H1 (cell line): Measurements from ENCODE around the gene MRPL19. TPM values are rescaled to one million over a fixed set of nuclear protein-coding genes. Genes with fewer than 3 reads are reported as not detected.

Experiments
- CTCF ChIA-PET: fragments of 300-600 bp; sonication (Branson Sonifier 250); formaldehyde crosslinking; loops from one replicate; lab custom pipeline; 2021; ENCODE audit not compliant: partially characterized antibody; lab: Charles Lee
- POLR2A ChIA-PET: fragments of 300-600 bp; sonication (Branson Sonifier 250); formaldehyde crosslinking; loops from one replicate; lab custom pipeline; 2021; ENCODE audit warnings: inconsistent platforms; ENCODE audit not compliant: partially characterized antibody; lab: Charles Lee
- DNase-seq, 2 experiments: peaks; one replicate each; pipeline versions ENCODE4 v3.0.0 to v3.0.0-alpha.2; 2010 to 2022; ENCODE audit warnings: low spot score in 2 of 2, low read depth in 1 of 2, mixed read lengths in 1 of 2
- FAIRE-seq: peaks from 2 replicates; lab custom pipeline; 2011; peaks lifted over from hg19 to GRCh38; lab: Jason Lieb, UNC
- H2AFZ ChIP-seq: 2 replicates; pipeline ENCODE4 v1.8.1; 2012; ENCODE audit warnings: low read length, inconsistent platforms
- H2AK5ac ChIP-seq: 2 replicates; pipeline ENCODE4 v1.6.1; 2013; ENCODE audit warnings: low read depth, low read length
- H2BK120ac ChIP-seq: replicated peaks from 2 replicates; pipeline ENCODE3; 2013; ENCODE audit warnings: low read depth, low read length, inconsistent platforms
- H2BK12ac ChIP-seq: 2 replicates; pipeline ENCODE4 v1.6.1; 2013; ENCODE audit warnings: low read depth, low read length
- H2BK15ac ChIP-seq: 2 replicates; pipeline ENCODE4 v1.6.1; 2013; ENCODE audit warnings: low read length
- H2BK20ac ChIP-seq: 2 replicates; pipeline ENCODE4 v1.6.1; 2013; ENCODE audit warnings: low read length
- H2BK5ac ChIP-seq: 2 replicates; pipeline ENCODE4 v1.6.1; 2013; ENCODE audit warnings: low read depth, low read length
- H3K14ac ChIP-seq: 2 replicates; pipeline ENCODE4 v1.6.1; 2013; ENCODE audit warnings: inconsistent platforms; ENCODE audit not compliant: insufficient read length
- H3K18ac ChIP-seq: 2 replicates; pipeline ENCODE4 v1.6.1; 2013; ENCODE audit warnings: low read length; ENCODE audit errors: extremely low read depth
- H3K23ac ChIP-seq: 2 replicates; pipeline ENCODE4 v1.6.1; 2013; ENCODE audit warnings: inconsistent platforms; ENCODE audit not compliant: insufficient read length
- H3K23me2 ChIP-seq: 2 replicates; pipeline ENCODE4 v1.6.1; 2013; ENCODE audit warnings: low read depth, low read length
- H3K27ac ChIP-seq: 2 replicates; pipeline ENCODE4 v1.6.1; 2011; ENCODE audit warnings: low read depth, low read length, inconsistent platforms
- H3K27me3 ChIP-seq, 4 experiments: replicated peaks in 1 of 4; 1 replicate in 1 of 4; 2 replicates in 3 of 4; pipeline versions ENCODE4 v1.6.1 to v1.8.1; 2011 to 2013; ENCODE audit warnings: low read length in 3 of 4, mild to moderate bottlenecking in 3 of 4, inconsistent platforms in 2 of 4, mixed read lengths in 2 of 4, moderate library complexity in 1 of 4; ENCODE audit not compliant: control insufficient read depth in 3 of 4, insufficient read depth in 3 of 4; ENCODE audit errors: extremely low read depth in 1 of 4
- H3K36me3 ChIP-seq, 4 experiments: 2 replicates each; pipeline versions ENCODE4 v1.6.1 to v1.8.1; 2011 to 2013; ENCODE audit warnings: mild to moderate bottlenecking in 4 of 4, low read length in 3 of 4, moderate library complexity in 2 of 4, control low read depth in 1 of 4, inconsistent platforms in 1 of 4; ENCODE audit not compliant: insufficient read depth in 4 of 4, control insufficient read depth in 2 of 4
- H3K4ac ChIP-seq: replicated peaks from 2 replicates; pipeline ENCODE3; 2013; ENCODE audit warnings: low read length, low read depth, mixed read lengths, inconsistent platforms; ENCODE audit not compliant: insufficient read length
- H3K4me1 ChIP-seq, 4 experiments: replicated peaks in 1 of 4; 1 replicate in 1 of 4; 2 replicates in 3 of 4; pipeline versions ENCODE4 v1.6.1 to v1.8.1; 2011 to 2013; ENCODE audit warnings: low read length in 3 of 4, inconsistent platforms in 2 of 4, mixed read lengths in 1 of 4; ENCODE audit not compliant: insufficient read depth in 4 of 4, control insufficient read depth in 3 of 4
- H3K4me2 ChIP-seq, 2 experiments: 2 replicates each; pipeline versions ENCODE4 v1.6.1 to v1.8.1; 2011 to 2013; ENCODE audit warnings: low read depth in 2 of 2, low read length in 2 of 2, control low read depth in 1 of 2, inconsistent platforms in 1 of 2, mild to moderate bottlenecking in 1 of 2; ENCODE audit not compliant: insufficient read depth in 1 of 2
- H3K4me3 ChIP-seq, 4 experiments: fragments of 200-600, 300-600 bp in 1 of 4; sonication (generic), shearing (Covaris generic), sonication (Bioruptor Twin) in 1 of 4; 2 replicates each; pipeline versions ENCODE4 v1.5.1 to v1.8.1; 2011 to 2016; ENCODE audit warnings: low read length in 4 of 4, low read depth in 3 of 4, control low read depth in 2 of 4, inconsistent platforms in 2 of 4, mild to moderate bottlenecking in 2 of 4, mixed read lengths in 1 of 4, moderate library complexity in 1 of 4; ENCODE audit not compliant: insufficient read depth in 2 of 4; ENCODE audit errors: extremely low read depth in 1 of 4
- H3K56ac ChIP-seq: replicated peaks from 2 replicates; pipeline ENCODE3; 2013; ENCODE audit warnings: low read depth, mild to moderate bottlenecking, mixed read lengths, low read length, inconsistent platforms; ENCODE audit not compliant: insufficient read length
- H3K79me1 ChIP-seq: 2 replicates; pipeline ENCODE4 v1.6.1; 2013; ENCODE audit warnings: low read depth, low read length, control low read depth
- H3K79me2 ChIP-seq, 2 experiments: 2 replicates each; pipeline versions ENCODE4 v1.6.1 to v1.8.1; 2012 to 2013; ENCODE audit warnings: low read length in 2 of 2, mild to moderate bottlenecking in 2 of 2, inconsistent platforms in 1 of 2; ENCODE audit not compliant: insufficient read depth in 2 of 2, control insufficient read depth in 1 of 2
- H3K9ac ChIP-seq, 4 experiments: replicated peaks in 1 of 4; 1 replicate in 1 of 4; 2 replicates in 3 of 4; pipeline versions ENCODE4 v1.6.1 to v1.8.1; 2011 to 2013; ENCODE audit warnings: low read depth in 3 of 4, low read length in 3 of 4, control low read depth in 2 of 4, mild to moderate bottlenecking in 2 of 4, moderate library complexity in 2 of 4, inconsistent platforms in 1 of 4; ENCODE audit errors: extremely low read depth in 1 of 4
- H3K9me3 ChIP-seq, 2 experiments: 2 replicates each; pipeline versions ENCODE4 v1.6.1 to v1.8.1; 2012 to 2013; ENCODE audit warnings: mild to moderate bottlenecking in 2 of 2, moderate library complexity in 2 of 2, control low read depth in 1 of 2, inconsistent platforms in 1 of 2, low read depth in 1 of 2, low read length in 1 of 2, mixed read lengths in 1 of 2; ENCODE audit not compliant: insufficient read depth in 2 of 2
- H4K20me1 ChIP-seq, 2 experiments: replicated peaks in 1 of 2; 2 replicates each; pipeline versions ENCODE3 to v1.8.1; 2011 to 2013; ENCODE audit warnings: inconsistent platforms in 2 of 2, low read length in 2 of 2, mild to moderate bottlenecking in 1 of 2; ENCODE audit not compliant: insufficient read depth in 2 of 2, control insufficient read depth in 1 of 2
- H4K5ac ChIP-seq: 2 replicates; pipeline ENCODE4 v1.6.1; 2013; ENCODE audit warnings: low read length, low read depth, mixed read lengths, inconsistent platforms; ENCODE audit not compliant: insufficient read length
- H4K8ac ChIP-seq: 2 replicates; pipeline ENCODE4 v1.8.0; 2013; ENCODE audit warnings: mild to moderate bottlenecking, moderate library complexity, low read length, inconsistent platforms; ENCODE audit not compliant: insufficient read depth; ENCODE audit errors: extremely low read depth
- H4K91ac ChIP-seq: replicated peaks from 2 replicates; pipeline ENCODE3; 2013; ENCODE audit warnings: low read length, mixed read lengths, inconsistent platforms; ENCODE audit not compliant: insufficient read length
- GTF2F1 ChIP-seq: IDR thresholded peaks from 2 replicates; pipeline ENCODE4 v1.6.1; 2012; ENCODE audit warnings: low read depth, low read length, improper control_type of control experiment, borderline replicate concordance
- WGBS, 2 experiments: shearing (Covaris generic) in 1 of 2; methylation state at CpG; one replicate each; pipeline versions ENCODE4 v1.1.6 to v1.1.7; 2013 to 2015; ENCODE audit warnings: low lambda C conversion rate in 2 of 2, mixed read lengths in 2 of 2, inconsistent platforms in 1 of 2, low coverage in 1 of 2, missing lambda C conversion rate in 1 of 2; ENCODE audit not compliant: insufficient replicate concordance in 2 of 2, insufficient coverage in 1 of 2, insufficient read length in 1 of 2; ENCODE audit errors: extremely low coverage in 1 of 2, missing lambda C conversion rate in 1 of 2; 5-methylcytosine and 5-hydroxymethylcytosine counted together
- polyA plus RNA-seq, 7 experiments: library from polyadenylated mRNA; depleted of rRNA in 3 of 7; stranded (reverse) in 5 of 7; unstranded in 2 of 7; fragments of >200 nt in 5 of 7; fragments of 200-250 nt in 2 of 7; gene quantifications; 1 replicate in 5 of 7; 2 replicates in 1 of 7; 4 replicates in 1 of 7; pipeline versions ENCODE4 v1.2.1 to v1.2.3, GENCODE V29; 2011 to 2013; ENCODE audit warnings: missing spikeins in 2 of 7, mixed read lengths in 2 of 7
- total RNA-seq: library from RNA; stranded (reverse); fragmentation: NEBNext Ultra II Directional; extraction: Animal tissue kit (Norgen Biotek cat#: 25700); gene quantifications from 2 replicates; pipeline ENCODE4 v1.2.1, GENCODE V29; 2021

Gene MRPL19
- total and polyA plus RNA-seq, 2 of the 8 experiments (the other 6 are each of a cell fraction or from before 2014, with no cell fraction given): 18.1 to 75.2 TPM

GRCh38 chr2:75632813-75633212 is 13.8 kb upstream of the MRPL19 start:
- Histone ChIP-seq H2BK5ac (no peak overlapping the region), H3K4ac (no peak overlapping the region), H3K79me1 (no peaks in the 10 kb centered on the region), H4K5ac (no peak overlapping the region), H3K14ac (no peak overlapping the region), H4K20me1 (no peaks in the 10 kb centered on the region), H3K27me3 (peaks cover 0 to 2% (median 0%) of the 10 kb centered on the region in 4 experiments; a peak in 1 of 7 replicates), H2BK15ac (no peak overlapping the region), H3K4me3 (no peak overlapping the region), H3K4me1 (no peaks in the 10 kb centered on the region; a peak in 1 of 7 replicates), H2AK5ac (no peak overlapping the region), H4K91ac (no peak overlapping the region), H3K36me3 (no peaks in the 10 kb centered on the region), H2BK12ac (no peak overlapping the region), H3K23ac (no peak overlapping the region), H2BK120ac (no peak overlapping the region), H2BK20ac (no peak overlapping the region), H3K27ac (no peak overlapping the region), H4K8ac (no peak overlapping the region), H3K9me3 (0 out of 4 replicates have a peak, but pooled peaks cover 0 to 2% of the 10 kb centered on the region in 2 experiments), H2AFZ (no peak overlapping the region), H3K79me2 (no peaks in the 10 kb centered on the region), H3K18ac (no peak overlapping the region), H3K4me2 (no peak overlapping the region), H3K23me2 (no peaks in the 10 kb centered on the region), H3K56ac (no peak overlapping the region), H3K9ac (no peak overlapping the region)
- FAIRE-seq: no peak
- POLR2A ChIA-PET: no interaction called here
- WGBS, 2 experiments: 100% methylated on average over 1 of the region's 1 CpG; no CpG with 5 or more reads in 1 of the 2 experiments
- CTCF ChIA-PET: interaction anchor here (0.6 to 6.4 kb wide), 4 partner anchors 8 to 353 kb away, joined by 3 to 65 read pairs (median 16); no protein-coding TSS in a partner anchor
- no peak for DNase-seq
- no peak for TF ChIP-seq GTF2F1
